GM12874 (cell line): ENCODE results near the gene CDH24.

ENCODE experiments used
- TF ChIP-seq, protein P1 (sequence below): IDR thresholded peaks from 2 replicates; pipeline ENCODE4 v1.5.1; 2011; ENCODE audit warnings: low read depth, mild to moderate bottlenecking, control low read depth, low read length, moderate library complexity; ENCODE audit not compliant: insufficient read depth

The CDH24 gene

DNA sequence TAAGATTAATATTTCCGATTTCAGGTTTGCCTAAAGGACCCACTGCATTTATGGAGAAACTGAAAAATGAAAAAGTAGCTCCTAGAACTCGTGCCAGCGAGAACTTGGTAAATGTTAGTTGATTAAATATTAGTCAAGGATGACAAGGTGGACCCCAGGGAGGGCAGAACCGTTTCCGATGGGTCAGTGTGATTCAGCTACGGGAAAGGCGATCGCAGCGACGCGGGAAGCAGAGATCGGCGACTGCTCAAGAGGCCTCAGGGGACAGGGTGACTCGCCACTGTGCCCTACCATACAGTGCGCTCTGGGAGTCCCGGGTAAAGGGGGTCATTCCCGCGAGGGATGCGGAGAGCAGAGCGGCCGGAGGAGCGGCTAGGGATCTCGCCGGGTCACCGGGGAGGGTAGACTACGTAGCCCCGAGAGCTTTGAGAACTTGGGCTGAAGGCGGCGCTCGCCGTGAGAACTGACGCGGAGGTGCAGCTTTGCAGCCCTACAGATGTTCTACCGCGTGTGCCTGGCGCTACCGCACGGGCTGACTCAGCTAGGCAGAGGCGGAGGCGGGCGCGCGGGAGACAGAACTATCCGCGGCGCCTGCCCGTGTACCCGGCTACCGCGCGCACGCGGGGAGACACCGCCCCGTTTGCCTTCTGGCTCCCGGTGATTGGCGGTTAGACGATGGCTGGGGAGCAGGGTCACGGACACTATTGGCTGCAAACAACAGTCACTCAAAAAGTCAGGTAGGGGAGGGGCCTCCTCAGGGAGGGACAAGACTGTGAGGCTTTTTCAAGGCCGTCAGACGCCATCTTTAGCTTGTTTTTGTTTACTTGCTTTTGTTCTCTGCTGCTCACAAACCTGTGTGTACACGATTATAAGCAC is 50.5 kb downstream of the CDH24 start:
- TF ChIP-seq, protein P1, sequence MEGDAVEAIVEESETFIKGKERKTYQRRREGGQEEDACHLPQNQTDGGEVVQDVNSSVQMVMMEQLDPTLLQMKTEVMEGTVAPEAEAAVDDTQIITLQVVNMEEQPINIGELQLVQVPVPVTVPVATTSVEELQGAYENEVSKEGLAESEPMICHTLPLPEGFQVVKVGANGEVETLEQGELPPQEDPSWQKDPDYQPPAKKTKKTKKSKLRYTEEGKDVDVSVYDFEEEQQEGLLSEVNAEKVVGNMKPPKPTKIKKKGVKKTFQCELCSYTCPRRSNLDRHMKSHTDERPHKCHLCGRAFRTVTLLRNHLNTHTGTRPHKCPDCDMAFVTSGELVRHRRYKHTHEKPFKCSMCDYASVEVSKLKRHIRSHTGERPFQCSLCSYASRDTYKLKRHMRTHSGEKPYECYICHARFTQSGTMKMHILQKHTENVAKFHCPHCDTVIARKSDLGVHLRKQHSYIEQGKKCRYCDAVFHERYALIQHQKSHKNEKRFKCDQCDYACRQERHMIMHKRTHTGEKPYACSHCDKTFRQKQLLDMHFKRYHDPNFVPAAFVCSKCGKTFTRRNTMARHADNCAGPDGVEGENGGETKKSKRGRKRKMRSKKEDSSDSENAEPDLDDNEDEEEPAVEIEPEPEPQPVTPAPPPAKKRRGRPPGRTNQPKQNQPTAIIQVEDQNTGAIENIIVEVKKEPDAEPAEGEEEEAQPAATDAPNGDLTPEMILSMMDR = peak; percentile 49

DNA sequence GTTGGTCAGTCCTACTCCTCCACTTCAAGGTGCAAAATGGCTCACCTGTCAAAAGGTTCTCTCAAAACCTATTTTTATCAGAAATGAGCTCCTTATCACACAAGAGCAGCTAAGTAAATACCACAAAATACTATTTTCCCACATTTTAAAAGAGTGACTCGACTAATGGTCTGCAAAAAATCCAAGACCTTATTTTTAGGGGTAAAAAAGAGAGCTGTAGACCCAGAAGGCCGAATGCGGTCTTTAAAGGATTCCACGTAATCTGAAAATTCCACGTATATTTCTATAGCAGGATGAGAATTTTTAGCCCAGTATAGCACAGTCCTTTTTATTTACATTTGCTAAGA is 51.2 kb downstream of the CDH24 start:
- TF ChIP-seq, protein P1 = no peak

DNA sequence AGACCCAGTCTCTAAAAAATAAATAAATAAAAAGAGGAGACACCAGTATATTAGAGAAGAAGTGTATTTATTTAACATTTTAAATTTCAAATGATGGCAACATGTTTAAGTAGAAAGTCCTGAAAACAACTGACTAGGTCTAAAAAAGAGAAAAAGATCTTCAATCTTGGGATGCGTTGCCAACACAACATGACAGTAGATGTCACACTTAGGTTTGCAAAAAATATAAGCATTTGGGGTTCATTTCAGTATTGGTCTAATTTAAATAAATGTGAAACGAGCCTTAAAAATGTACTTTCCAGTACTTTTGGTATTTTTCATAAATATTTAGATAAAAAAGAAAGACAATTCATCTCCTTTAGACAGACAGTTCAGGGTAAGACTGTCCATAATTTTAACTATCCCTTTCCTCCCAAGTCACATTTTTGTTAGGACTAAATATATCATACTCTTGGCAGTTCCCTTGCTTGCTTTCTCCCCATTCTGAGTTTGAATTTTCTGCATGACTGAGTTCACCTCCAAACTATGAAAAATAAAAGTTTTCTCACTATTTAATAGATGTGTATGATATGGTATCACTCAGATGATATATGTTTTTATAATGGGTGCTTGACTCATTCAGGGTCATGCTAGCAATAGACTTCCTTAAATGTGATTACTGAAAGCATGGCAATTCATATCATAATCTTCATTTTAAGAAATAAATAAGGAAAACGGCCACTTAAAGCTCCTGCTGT is 51.7 kb downstream of the CDH24 start:
- TF ChIP-seq, protein P1 = no peak

DNA sequence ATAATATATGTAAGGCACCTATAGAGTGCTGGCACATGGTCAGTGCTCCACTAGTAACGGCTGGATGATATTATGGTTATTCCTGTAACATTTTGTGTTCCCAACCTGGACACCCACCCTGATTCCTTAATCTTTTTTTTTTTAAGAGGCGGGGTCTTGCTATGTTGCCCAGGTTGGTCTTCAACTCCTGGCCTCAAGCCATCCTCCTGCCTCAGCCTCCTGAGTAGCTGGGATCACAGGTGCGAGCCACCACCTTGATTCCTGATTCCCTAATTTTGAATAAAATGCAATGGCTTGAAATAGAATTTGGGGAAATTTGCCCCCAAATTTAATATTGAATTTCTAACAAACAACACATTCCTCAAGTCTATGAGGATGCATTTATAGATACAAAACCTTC is 54.7 kb downstream of the CDH24 start:
- TF ChIP-seq, protein P1 = no peak

DNA sequence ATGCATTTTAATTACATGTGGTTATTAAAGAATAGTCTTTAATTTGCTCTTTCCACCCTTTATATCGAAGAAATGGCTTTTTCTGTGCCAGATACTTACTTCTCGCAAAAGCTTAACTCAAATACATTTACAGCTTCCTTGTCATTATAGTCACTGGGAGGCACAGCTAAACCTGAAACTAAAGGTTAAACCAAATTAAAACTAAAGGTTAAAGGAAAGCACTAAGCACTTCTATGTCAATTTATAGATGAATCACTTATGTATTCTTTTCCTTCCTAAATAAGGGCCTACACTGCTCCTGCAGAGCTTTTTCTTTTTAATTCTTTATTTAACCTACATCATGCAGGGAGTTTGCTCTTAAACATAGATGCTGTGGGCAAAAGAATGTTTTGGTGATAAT is 56.5 kb downstream of the CDH24 start:
- TF ChIP-seq, protein P1 = no peak

DNA sequence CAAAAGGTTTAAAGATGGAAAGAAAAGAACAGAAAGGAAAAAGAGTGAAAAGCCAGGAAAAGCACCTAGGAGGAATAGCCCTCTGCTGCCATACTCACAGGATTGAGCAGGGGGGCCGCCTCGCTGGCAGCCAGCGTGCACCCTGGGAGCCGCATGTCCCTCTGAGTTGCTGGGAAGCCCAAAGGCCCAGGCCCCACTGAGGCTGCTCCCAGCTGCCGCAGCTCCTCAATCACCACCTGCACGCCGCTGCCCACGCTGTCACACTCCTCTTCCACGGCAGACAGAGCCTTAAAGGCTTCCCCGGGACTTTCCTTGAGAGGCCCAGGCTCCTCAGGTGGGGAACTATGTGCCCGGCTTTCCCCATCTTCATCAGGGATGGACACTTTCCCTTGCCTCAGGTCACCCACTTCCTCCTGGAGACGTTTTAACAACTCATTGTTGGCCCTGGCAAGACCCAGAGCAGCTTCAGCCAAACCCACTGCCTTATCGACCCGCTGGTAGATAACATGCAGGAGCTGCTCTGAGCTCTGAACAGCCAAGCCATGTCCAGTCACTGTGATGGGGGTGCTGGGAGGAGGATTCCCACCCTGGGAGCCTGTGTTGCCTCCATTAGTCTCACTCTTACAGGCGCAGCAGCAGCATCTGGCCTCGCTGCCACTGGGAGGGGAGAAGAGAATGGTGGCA is 58.8 kb downstream of the CDH24 start:
- TF ChIP-seq, protein P1 = no peak

DNA sequence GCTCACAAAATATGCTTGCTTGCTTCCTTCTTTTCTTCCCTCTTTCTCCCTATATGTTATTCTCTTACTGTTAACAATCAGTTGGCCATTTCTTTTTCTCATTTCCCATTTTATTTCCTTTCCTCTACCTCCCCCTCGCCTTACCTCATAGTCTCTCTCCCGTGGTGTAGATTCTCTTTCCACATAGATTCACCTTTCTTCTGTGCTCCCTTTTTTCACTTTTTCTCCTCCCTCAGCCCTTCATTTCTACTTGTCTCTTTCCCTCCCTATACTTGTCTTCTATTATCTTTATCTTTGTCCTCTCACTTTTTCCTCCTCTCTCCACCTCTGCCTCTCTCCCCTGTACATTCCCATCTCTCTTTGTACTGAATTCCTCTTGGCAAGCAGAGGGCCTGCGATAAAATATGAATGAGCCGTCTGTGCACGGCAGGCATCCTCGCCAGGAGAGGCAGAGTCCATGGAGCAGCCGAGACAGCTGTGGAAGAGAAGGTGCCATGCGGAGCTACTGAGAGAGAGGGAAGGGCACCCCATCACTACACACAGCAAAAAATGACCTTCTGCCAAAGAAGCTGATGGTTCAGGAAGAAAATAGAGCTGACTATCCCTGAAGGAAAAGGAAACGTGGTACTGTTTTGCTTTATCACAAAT is 59.5 kb downstream of the CDH24 start:
- TF ChIP-seq, protein P1 = no peak
